Renal cortical epithelial cell (primary cell): ENCODE results near the gene CACNA1F. TPM values are rescaled to one million over a fixed set of nuclear protein-coding genes. Genes with fewer than 3 reads are reported as not detected.

Experiments used
- DNase-seq: peaks from one replicate; pipeline ENCODE4 v3.0.0-alpha.2; 2011; ENCODE audit warnings: low read depth
- total RNA-seq: library from RNA; depleted of rRNA; stranded (reverse); fragments of >200 nt; gene quantifications from 2 replicates; pipeline ENCODE4 v1.2.3, GENCODE V29; 2014

Gene CACNA1F
- total RNA-seq: 0.05 TPM in 1 of 2 replicates, not detected in the other

GRCh38 chrX:49233176-49233575 is at the start of gene CACNA1F:
Gene CACNA1F, minus strand, starts transcription at chrX:49233340. Its CDS starts 31 bp downstream, at chrX:49233309.
- no peak for DNase-seq

GRCh38 chrX:49282647-49283011 is 49.5 kb upstream of the CACNA1F start:
- no peak for DNase-seq

DNA sequence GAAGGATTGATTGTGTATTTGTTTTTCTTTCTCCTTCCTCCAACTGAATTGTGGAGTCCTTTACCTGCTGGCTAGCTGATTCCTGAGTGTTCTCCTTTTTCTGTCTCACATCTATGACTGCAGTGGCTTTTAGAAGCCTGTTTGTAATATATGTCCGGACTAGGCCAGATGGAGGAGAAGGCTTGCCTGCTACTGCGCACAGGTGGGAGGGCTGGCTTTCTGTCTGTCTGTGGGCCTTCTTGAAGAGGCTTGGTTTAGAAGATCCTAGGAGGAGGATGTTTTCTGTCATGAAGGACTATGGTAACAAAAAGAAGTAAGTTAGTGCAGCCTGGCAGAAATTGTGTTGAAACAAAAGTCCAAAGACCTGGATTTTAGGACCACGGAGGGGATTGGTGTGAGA is 44.9 kb upstream of the CACNA1F start:
- DNase-seq: no peak

GRCh38 chrX:49277535-49277830 is 44.3 kb upstream of the CACNA1F start:
- no peak for DNase-seq

- no peak for DNase-seq
Measured at GRCh38 chrX:49276671-49277534, 43.8 kb upstream of the CACNA1F start.

- no peak for DNase-seq
Measured at GRCh38 chrX:49276207-49276606, 43.1 kb upstream of the CACNA1F start.

DNA sequence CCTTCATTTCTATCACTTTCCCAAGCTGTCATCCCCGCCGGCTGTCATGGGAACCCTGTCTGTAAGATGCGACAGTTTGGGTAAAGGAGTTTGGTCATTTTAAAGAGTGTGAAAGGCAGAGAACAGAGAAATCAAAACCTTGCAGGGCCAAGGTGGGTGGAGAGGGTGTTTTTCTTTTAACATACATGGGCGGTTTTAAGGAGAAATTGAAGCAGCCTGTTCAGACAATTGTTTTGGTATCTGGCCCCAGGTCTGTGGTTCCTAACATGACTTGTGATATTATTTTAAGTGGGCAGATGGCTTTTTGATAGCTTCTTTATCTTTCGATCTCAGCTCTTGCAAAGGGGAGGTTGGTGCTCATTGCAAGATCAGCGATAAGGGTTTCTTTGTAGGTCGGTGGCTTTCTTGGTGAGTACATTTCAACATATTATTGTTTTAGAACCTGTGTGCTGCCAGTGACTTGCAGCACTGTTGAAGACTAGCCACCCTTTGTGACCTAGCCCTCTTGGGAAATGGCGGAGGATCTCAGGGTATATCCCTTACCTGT is 40.1 kb upstream of the CACNA1F start:
- no peak for DNase-seq

GRCh38 chrX:49272421-49272820 is 39.3 kb upstream of the CACNA1F start:
- no peak for DNase-seq

DNA sequence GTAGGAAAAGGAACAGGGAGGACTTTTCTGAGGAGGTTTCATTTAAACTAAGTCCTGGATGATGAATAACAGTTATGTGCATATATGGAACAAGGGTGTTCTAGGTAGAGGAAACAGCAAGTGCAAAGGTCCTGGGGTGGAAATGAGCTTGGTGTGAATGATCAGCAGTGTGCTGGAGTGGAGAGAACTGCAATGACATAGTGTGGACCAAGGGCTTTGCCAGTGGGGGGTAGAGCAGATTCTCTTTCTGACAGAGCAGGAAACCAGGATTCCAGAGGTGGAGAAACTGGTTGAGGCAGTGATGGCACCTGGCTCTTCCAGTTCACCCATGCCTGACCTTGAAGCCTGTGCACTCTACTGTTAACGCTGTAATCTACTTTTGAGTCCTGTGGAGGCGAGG is 38.2 kb upstream of the CACNA1F start:
- DNase-seq: no peak

DNA sequence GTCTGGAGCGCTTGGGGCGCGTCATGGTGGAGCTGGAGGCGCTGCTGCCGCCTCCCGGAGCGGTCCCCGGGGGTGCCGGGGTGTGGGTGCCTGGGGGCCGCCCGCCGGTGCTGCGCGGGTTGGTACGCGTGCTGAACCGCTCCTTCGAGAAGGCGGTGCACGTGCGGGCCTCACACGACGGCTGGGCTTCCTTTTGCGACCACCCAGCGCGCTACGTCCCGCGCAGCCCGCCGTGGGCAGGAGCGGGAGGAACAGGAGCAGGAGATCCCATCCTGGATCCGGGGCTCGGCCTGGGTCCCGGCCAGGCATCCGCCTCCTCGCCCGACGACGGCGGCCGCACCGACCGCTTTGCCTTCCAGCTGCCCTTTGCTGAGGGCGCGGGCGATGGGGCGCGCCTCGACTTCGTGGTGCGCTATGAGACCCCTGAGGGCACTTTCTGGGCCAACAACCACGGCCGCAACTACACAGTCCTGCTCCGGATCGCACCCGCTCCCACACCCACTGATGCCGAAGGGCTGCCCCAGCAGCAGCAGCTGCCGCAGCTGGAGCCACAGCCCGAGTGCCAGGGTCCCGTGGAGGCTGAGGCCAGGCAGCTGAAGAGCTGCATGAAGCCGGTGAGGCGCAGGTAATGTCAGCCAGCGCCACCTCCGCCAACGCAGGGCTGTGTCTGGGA is 37.2 kb upstream of the CACNA1F start:
- DNase-seq: no peak

DNA sequence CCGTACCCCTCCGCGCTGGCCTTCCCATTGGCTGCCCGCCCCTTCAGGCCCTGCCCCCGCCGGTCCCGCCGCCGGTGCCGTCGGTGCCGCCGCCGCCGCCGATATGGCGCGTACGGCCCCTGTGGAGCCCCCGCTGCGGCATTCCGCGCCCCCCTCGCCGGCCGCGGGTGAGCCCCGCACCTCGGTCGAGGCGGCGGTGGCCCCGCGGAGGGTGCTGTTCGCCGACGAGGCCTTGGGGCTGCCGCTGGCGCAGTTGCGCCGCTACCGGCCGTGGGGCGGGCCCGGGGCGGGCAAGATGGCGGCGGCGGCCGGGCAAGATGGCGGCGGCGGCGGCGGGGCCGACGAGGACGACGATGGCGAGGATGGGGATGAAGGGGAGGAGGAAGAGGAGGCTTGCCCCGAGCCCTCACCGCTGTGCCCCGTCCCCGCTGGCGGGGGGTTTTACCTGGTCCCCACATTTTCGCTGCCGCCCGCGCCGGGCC is 36.7 kb upstream of the CACNA1F start, which contains the start of gene PPP1R3F:
Gene PPP1R3F, plus strand, starts transcription at position 27 of the 482 bp plus-strand sequence. Its CDS starts 77 bp downstream, at position 104.
- DNase-seq: no peak

GRCh38 chrX:49269010-49269766 is 36.0 kb upstream of the CACNA1F start:
- DNase-seq: peak; percentile 94

DNA sequence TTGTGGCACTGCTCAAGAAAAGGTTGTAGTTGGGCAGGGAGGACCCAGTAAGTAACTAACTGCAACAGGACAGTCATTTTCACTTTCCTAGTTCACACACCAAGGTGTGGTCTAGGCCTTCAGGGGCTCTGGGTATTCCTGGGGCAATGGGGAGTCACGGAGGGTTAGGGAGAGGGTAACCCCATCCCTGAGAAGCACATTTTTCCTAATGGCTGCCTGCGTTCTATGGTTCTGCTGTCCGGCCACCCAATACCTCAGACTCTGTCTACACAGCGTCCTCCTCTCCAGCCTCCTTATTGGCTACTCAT is 35.5 kb upstream of the CACNA1F start:
- no peak for DNase-seq

- no peak for DNase-seq
Measured at GRCh38 chrX:49266523-49267445, 33.6 kb upstream of the CACNA1F start.

GRCh38 chrX:49264460-49264859 is 31.3 kb upstream of the CACNA1F start, which contains the start of gene FOXP3:
Gene FOXP3, minus strand, starts transcription at chrX:49264710. Its CDS starts 6,205 bp downstream, at chrX:49258505.
- DNase-seq: no peak

DNA sequence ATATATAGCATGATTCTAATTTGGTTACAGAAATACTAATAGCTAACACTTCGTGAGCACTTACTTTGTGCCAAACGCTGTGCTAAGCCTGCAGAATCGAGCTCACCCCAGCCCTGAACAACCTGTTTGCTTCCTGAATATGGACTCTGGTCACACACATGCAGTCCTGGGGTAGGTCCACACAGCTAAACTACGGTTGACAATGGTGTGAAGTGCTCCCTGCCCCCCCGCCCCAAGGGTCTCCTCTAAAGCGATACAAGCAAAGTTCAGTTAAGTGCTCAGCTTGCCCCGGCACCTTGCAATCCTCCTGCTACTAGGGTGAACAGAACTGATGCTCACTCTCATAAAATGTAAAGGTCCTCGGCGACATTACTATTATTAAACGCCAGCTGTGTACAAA is 30.5 kb upstream of the CACNA1F start:
- no peak for DNase-seq

DNA sequence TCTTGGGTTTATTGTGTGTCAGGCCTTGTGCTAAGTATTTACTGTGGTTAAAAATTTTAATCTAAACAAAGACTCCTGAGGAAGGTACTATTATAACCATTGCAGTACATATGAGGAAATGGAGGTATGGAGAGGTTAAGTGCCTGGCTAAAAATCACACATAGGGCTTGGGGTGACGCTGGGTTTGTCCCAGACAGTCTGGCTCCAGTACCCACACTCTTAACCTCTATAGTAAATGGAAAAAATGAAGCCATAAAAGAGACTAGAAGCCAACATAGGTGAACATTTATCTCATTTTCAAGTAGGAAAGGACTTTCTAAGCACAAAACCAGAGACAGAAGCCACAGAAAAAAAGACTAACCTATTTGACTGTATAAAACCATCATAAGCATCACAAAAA is 29.5 kb upstream of the CACNA1F start:
- no peak for DNase-seq

GRCh38 chrX:49260221-49260985 is 27.3 kb upstream of the CACNA1F start:
- no peak for DNase-seq

DNA sequence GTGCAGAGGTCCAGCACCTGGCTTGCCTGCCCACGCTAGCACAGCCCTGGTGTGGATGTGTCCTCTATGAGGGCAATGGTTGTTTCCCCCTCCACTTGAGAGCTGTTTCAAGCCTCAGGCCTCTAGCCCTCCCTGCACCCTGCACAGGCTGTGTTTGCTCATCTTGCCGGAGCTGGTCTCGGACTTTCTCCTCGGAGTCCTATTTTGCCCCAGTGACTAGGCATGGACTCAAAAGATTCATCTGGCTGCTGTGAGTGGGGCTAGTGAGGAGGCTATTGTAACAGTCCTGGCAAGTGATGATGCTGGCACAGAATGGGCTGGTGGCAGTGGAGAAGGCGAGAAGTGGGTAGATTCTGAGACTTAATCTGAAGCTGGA is 25.6 kb upstream of the CACNA1F start:
- no peak for DNase-seq
